Astrocyte of the spinal cord (primary cell): ENCODE data around the gene ABI3BP.
"Not testable (repeated sequence)": the region's sequence is repeated elsewhere in the genome, so short reads cannot be mapped to it uniquely, and the experiment has no call there.

Source experiments
- DNase-seq: peaks from one replicate; pipeline ENCODE4 v3.0.0; 2011; ENCODE audit warnings: low read depth, low spot score
- H3K4me3 ChIP-seq: 2 replicates; pipeline ENCODE4 v1.5.1; 2011; ENCODE audit warnings: low read depth, mild to moderate bottlenecking, low read length, moderate library complexity
- in situ Hi-C: cut with HindIII; loops from 2 replicates; pipeline ENCODE4 v1.10.0; 2017; ENCODE audit warnings: low sequenced_read_pairs
- TF ChIP-seq, protein P1 (sequence below): IDR thresholded peaks from 2 replicates; pipeline ENCODE4 v1.5.1; 2012; ENCODE audit warnings: low read depth, mild to moderate bottlenecking, low read length, inconsistent platforms

The ABI3BP gene

DNA sequence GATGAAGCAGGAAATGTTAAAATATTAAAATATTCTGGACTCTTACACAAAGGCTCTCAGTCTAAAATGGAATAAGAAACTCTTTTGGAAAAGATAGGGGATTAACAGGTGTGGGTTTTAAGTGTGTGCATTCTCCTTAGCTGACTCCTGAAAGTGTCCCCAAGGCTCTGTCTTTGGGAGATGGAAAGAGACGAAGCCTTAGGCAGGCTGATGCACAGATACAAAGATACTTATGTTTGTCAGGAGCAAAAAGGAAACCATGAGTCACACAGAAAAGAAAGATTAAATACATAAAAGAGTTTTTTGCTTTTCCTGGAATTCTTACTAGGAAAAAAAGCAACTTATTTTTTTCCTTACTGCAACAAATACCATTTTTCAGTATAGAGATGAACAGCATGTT, 23.8 kb upstream of the ABI3BP start:
- H3K4me3 ChIP-seq, result no peak overlapping the region
- TF ChIP-seq, protein P1, sequence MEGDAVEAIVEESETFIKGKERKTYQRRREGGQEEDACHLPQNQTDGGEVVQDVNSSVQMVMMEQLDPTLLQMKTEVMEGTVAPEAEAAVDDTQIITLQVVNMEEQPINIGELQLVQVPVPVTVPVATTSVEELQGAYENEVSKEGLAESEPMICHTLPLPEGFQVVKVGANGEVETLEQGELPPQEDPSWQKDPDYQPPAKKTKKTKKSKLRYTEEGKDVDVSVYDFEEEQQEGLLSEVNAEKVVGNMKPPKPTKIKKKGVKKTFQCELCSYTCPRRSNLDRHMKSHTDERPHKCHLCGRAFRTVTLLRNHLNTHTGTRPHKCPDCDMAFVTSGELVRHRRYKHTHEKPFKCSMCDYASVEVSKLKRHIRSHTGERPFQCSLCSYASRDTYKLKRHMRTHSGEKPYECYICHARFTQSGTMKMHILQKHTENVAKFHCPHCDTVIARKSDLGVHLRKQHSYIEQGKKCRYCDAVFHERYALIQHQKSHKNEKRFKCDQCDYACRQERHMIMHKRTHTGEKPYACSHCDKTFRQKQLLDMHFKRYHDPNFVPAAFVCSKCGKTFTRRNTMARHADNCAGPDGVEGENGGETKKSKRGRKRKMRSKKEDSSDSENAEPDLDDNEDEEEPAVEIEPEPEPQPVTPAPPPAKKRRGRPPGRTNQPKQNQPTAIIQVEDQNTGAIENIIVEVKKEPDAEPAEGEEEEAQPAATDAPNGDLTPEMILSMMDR, result no peak
- in situ Hi-C loops, result no loop called here
- DNase-seq, result peak; percentile 29

DNA sequence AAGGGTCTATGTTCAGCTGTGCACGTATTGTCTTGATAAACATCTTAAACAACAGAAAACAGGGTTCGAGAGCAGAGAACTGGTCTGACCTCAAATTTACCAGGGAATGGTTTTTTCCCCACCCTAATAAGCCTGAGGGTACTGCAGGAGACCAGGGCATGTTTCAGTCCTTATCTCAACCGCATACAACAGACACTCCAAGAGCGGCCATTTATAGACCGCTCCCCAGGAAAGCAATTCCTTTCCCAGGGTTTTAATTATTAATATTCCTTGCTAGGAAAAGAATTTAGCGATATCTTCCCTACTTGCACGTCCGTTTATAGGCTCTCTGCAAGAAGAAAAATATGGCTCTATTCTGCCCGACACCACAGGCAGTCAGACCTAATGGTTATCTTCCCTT, 19.1 kb upstream of the ABI3BP start:
- DNase-seq, in situ Hi-C loops, H3K4me3 ChIP-seq: not testable (repeated sequence)

DNA sequence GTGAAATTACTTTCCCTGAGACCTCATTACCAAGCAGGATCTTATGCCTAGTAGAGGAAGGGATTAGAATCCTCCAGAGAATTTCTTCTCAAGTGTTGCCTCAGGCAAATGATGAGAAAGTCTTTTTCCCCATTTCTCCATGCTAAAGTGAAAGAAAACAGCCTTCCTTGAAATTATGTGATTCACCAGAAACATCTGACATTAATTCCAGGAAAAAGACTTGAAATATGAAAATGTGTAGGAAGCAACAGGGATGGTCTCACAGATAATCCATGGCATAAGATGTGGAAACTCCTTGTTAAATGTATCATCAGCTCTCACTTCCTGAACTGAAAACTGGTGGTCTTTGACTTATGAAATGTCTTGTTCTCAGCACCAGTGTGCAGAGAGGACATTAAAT, 17.9 kb upstream of the ABI3BP start:
- DNase-seq, result no peak
- TF ChIP-seq, protein P1, result no peak
- in situ Hi-C loops, result no loop called here
- no peak overlapping the region for H3K4me3 ChIP-seq

DNA sequence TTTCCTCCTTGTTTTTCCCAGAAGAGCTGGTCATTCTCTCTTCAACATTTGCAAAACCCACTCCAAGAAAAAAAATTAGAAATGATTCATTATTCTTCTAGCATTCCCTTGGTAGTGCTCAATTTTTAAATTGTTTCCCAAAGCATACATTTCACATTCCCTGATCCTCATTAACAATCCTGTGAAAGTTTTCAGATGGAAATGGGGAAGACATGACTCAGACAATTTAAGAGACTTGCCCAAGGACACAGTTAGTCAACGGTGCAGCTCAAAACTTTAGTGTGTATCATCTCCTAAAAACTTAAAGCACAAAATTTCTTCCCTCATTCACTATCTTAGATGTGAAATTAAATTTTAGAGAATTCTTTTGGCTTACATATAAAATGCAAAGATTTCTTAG, 17.1 kb upstream of the ABI3BP start:
- in situ Hi-C loops, result no loop called here
- TF ChIP-seq, protein P1, result no peak
- no peak overlapping the region for H3K4me3 ChIP-seq
- no peak for DNase-seq

DNA sequence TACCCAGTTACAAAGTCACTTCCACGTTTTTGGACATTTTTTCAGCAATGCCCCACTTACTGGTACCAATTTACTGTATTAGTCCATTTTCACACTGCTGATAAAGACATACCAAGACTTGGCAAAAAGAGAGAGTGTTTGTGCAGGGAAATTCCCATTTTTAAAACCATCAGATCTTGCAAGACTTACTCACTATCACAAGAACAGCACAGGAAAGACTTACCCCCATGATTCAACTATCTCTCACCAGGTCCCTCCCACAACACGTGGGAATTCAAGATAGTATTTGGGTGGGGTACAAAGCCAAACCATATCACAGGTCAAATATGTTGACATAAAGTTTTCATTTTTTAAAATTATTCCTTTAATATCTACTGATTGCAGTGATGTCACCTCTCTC, 16.2 kb upstream of the ABI3BP start:
- no peak overlapping the region for H3K4me3 ChIP-seq
- TF ChIP-seq, protein P1, result no peak
- in situ Hi-C loops, result no loop called here
- no peak for DNase-seq

DNA sequence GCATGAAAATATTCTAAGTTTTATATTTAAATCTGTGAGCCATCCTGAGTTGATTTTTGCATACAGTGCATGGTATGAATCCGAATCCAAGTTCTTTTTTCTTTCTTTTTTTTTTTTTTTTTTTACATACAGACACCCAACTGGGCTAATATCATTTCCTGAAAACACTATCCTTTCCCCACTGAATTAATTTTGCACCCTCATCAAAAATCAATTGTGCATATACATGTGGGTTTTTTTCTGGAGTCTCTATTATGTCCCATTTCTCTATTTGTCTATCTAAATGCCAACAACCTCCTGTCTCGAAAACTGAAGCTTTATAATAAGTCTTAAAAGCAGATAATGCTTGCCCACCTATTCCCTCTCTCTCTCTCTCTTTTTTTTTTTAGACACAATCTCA, 5.9 kb upstream of the ABI3BP start:
- in situ Hi-C loops, result no loop called here
- TF ChIP-seq, protein P1, result no peak
- no peak for DNase-seq
- no peak overlapping the region for H3K4me3 ChIP-seq

DNA sequence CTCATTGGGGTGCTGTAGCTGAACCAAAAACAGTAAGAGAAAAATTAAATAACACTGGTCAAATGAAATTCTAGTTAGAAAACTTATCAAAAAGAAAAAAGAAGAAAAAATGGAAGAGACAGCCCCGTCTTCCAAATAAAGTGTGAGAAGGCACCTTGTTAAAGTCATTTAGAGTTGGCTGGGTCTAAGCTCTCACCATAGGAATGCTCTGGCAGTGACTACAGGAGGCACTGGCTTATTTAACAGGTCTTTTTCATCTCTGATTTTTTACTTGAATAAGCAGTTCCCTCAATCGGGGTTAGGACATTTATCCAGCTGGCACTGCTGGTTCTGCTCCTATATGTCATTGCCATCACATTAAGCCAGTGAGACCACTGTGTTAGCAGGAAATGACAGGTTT, 1.6 kb upstream of the ABI3BP start:
- no peak for DNase-seq
- in situ Hi-C loops, result no loop called here
- H3K4me3 ChIP-seq, result no peak overlapping the region
- TF ChIP-seq, protein P1, result no peak
